GM12865 (cell line): ENCODE measurements around the gene CST6.
A peak's percentile ranks its signal among the peaks of the same experiment; 100 is the strongest.

Experiments
- DNase-seq: peaks from one replicate; pipeline ENCODE4 v3.0.0; 2010; ENCODE audit warnings: low read depth
- H3K4me3 ChIP-seq: 2 replicates; pipeline ENCODE4 v1.5.1; 2011; ENCODE audit warnings: mild to moderate bottlenecking, low read depth, low read length, control low read depth
- TF ChIP-seq, protein P1 (sequence below): IDR thresholded peaks from 2 replicates; pipeline ENCODE4 v1.5.1; 2011; ENCODE audit warnings: low read length, control low read depth, low read depth, inconsistent platforms; ENCODE audit not compliant: insufficient read depth; ENCODE audit errors: missing control alignments

The CST6 gene, protein sequence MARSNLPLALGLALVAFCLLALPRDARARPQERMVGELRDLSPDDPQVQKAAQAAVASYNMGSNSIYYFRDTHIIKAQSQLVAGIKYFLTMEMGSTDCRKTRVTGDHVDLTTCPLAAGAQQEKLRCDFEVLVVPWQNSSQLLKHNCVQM

DNA sequence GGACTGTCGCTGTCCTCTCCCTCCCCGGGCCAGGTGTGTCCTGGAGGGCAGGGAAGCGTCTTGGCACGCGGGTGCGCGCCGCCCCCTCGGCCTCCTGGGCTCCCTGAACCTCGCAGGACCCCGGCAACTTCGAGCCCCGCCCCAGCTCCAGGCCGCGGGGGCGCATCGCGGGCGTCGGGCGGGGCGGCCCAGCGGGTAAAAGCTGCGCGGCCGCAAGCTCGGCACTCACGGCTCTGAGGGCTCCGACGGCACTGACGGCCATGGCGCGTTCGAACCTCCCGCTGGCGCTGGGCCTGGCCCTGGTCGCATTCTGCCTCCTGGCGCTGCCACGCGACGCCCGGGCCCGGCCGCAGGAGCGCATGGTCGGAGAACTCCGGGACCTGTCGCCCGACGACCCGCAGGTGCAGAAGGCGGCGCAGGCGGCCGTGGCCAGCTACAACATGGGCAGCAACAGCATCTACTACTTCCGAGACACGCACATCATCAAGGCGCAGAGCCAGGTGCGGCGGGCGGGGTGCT, at the start of gene CST6:
Gene CST6, plus strand, starts transcription at position 224 of the 519 bp plus-strand sequence. Its CDS starts 37 bp downstream, at position 261.
- DNase-seq, result no peak
- TF ChIP-seq, protein P1, sequence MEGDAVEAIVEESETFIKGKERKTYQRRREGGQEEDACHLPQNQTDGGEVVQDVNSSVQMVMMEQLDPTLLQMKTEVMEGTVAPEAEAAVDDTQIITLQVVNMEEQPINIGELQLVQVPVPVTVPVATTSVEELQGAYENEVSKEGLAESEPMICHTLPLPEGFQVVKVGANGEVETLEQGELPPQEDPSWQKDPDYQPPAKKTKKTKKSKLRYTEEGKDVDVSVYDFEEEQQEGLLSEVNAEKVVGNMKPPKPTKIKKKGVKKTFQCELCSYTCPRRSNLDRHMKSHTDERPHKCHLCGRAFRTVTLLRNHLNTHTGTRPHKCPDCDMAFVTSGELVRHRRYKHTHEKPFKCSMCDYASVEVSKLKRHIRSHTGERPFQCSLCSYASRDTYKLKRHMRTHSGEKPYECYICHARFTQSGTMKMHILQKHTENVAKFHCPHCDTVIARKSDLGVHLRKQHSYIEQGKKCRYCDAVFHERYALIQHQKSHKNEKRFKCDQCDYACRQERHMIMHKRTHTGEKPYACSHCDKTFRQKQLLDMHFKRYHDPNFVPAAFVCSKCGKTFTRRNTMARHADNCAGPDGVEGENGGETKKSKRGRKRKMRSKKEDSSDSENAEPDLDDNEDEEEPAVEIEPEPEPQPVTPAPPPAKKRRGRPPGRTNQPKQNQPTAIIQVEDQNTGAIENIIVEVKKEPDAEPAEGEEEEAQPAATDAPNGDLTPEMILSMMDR, result no peak
- no peak within 1 kb of the TSS for H3K4me3 ChIP-seq

DNA sequence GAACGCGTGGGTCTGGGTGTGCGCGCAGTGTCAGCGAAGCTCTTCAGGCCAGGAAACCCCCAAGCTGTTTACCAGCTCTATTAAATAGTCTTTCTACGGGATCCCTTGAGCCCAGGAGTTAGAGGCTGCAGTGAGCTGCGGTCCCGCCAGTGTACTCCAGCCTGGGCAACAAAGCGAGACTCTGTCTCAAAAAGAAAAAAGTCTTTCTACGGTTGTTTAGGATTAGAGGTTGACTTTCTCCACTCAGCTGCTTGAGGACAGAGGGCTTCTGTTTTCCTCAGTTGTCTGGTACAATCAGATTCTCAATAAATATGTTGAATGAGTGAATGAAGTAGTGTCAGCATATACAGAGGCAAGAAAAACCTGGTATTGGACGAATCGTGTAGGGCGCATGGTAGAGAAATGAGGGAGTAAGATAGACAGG, 49.7 kb upstream of the CST6 start:
- TF ChIP-seq, protein P1, result no peak
- peak overlapping the region; percentile 63 for H3K4me3 ChIP-seq
- DNase-seq, result no peak

DNA sequence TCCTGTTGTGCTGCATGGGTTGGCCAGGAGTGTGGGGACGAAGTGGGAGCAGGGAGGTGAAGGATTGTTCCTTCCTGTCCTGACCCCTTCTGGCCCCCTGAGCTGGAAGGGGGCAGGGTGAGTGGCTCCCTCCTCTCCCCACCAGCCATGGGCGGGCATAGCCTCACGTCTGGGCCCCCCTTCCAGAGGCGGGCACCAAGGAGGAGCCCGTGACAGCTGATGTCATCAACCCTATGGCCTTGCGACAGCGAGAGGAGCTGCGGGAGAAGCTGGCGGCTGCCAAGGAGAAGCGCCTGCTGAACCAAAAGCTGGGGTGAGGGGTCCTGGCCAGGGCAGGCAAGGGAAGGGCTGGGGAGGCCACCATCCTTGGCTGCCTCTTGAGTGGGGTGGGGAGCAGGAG, 46.9 kb upstream of the CST6 start:
- TF ChIP-seq, protein P1, result no peak
- H3K4me3 ChIP-seq, result no peak overlapping the region
- no peak for DNase-seq

GRCh38 chr11:65965986-65966762, 45.6 kb upstream of the CST6 start:
- TF ChIP-seq, protein P1, result no peak
- no peak overlapping the region for H3K4me3 ChIP-seq
- no peak for DNase-seq

GRCh38 chr11:65967329-65967934, 44.4 kb upstream of the CST6 start:
- no peak overlapping the region for H3K4me3 ChIP-seq
- DNase-seq, result no peak
- TF ChIP-seq, protein P1, result no peak

GRCh38 chr11:65968600-65969482, 43.0 kb upstream of the CST6 start:
- TF ChIP-seq, protein P1, result no peak
- no peak for DNase-seq
- no peak overlapping the region for H3K4me3 ChIP-seq
